ENCODE results near the gene CCDC149.

DNA sequence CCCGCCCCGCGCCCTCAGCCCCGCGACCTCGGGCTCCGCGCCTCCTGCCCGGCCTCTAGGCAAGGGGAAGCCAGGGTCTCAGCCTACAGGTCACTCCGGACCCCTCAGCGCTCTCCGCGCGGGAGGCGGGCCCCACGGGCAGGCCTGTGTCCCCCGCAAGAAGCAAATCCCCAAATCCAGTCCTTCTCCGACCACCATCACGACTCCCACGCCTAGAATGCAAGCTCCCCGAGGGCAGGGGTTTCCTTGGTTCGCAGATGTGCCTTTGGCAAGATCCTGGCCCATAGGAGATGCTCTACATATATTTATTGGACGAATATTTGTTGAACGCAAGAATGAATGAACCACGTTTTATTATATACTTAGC lies 260 bp upstream of the CCDC149 start:
- no peak for TF ChIP-seq CTCF (IDR thresholded peaks at IDR 0.05)
- TF ChIP-seq POLR2A (IDR thresholded peaks at IDR 0.05) = no peak

All from vagina (tissue), 2 donors.